SK-N-SH treated with all-trans-retinoic acid at 6 μM for 48 hours (cell line): ENCODE data around the gene FHIT.

Experiments
- ATAC-seq: fragments of 200-7000 bp; cut with Tn5 transposase; 3 replicates; pipeline ENCODE4 v1.9.1; 2020; ENCODE audit warnings: mild to moderate bottlenecking, moderate library complexity
- ARNTL ChIP-seq: fragments of 450-650 bp; formaldehyde crosslinking; IDR thresholded peaks from 2 replicates; pipeline ENCODE4 v1.5.0; 2020; ENCODE audit warnings: low read depth, mild to moderate bottlenecking, moderate library complexity, borderline replicate concordance
- BACH2 ChIP-seq: fragments of 250-450 bp; sonication (Bioruptor Pico); IDR thresholded peaks from 2 replicates; pipeline ENCODE4 v1.9.0; 2021; ENCODE audit warnings: mild to moderate bottlenecking, borderline replicate concordance
- CSDC2 ChIP-seq: fragments of 250-450 bp; sonication (Bioruptor Pico); IDR thresholded peaks from 2 replicates; pipeline ENCODE4 v1.5.0; 2020; ENCODE audit warnings: mild to moderate bottlenecking, moderate library complexity
- CSRNP3 ChIP-seq: fragments of 250-450 bp; sonication (Bioruptor Pico); IDR thresholded peaks from 2 replicates; pipeline ENCODE4 v1.5.1; 2021; ENCODE audit warnings: mild to moderate bottlenecking, moderate library complexity
- ESRRG ChIP-seq: fragments of 250-450 bp; sonication (Bioruptor Pico); IDR thresholded peaks from 2 replicates; pipeline ENCODE4 v1.6.1; 2021; ENCODE audit warnings: mild to moderate bottlenecking
- GLIS3 ChIP-seq: fragments of 250-450 bp; sonication (Bioruptor Pico); IDR thresholded peaks from 2 replicates; pipeline ENCODE4 v1.5.0; 2020; ENCODE audit warnings: mild to moderate bottlenecking, moderate library complexity
- ISL1 ChIP-seq: fragments of 250-450 bp; sonication (Bioruptor Pico); IDR thresholded peaks from 2 replicates; pipeline ENCODE4 v2.1.2; 2022; ENCODE audit warnings: mild to moderate bottlenecking, moderate library complexity
- OSR1 ChIP-seq: fragments of 250-450 bp; sonication (Bioruptor Pico); IDR thresholded peaks from 2 replicates; pipeline ENCODE4 v1.8.0; 2022; ENCODE audit warnings: moderate library complexity, mild to moderate bottlenecking, inconsistent platforms
- PATZ1 ChIP-seq: fragments of 250-450 bp; sonication (Bioruptor Pico); IDR thresholded peaks from 2 replicates; pipeline ENCODE4 v1.8.0; 2020; ENCODE audit warnings: mild to moderate bottlenecking, moderate library complexity, borderline replicate concordance
- PPARA ChIP-seq: fragments of 250-450 bp; sonication (Bioruptor Pico); IDR thresholded peaks from 2 replicates; pipeline ENCODE4 v1.5.0; 2020; ENCODE audit warnings: mild to moderate bottlenecking, borderline replicate concordance
- RARB ChIP-seq: fragments of 250-450 bp; sonication (Bioruptor Pico); IDR thresholded peaks from 2 replicates; pipeline ENCODE4 v1.8.0; 2021; ENCODE audit warnings: mild to moderate bottlenecking, moderate library complexity
- SNAI2 ChIP-seq: fragments of 250-450 bp; sonication (Bioruptor Pico); IDR thresholded peaks from 2 replicates; pipeline ENCODE4 v1.5.0; 2020; ENCODE audit warnings: mild to moderate bottlenecking, moderate library complexity
- TCF4 ChIP-seq: fragments of 250-450 bp; sonication (Bioruptor Pico); IDR thresholded peaks from 2 replicates; pipeline ENCODE4 v1.8.0; 2021; ENCODE audit warnings: mild to moderate bottlenecking, moderate library complexity, borderline replicate concordance
- TSHZ2 ChIP-seq: fragments of 250-450 bp; sonication (Bioruptor Pico); IDR thresholded peaks from 2 replicates; pipeline ENCODE4 v1.5.0; 2020; ENCODE audit warnings: mild to moderate bottlenecking, moderate library complexity
- ZC3H10 ChIP-seq: fragments of 250-450 bp; sonication (Bioruptor Pico); IDR thresholded peaks from 2 replicates; pipeline ENCODE4 v1.5.1; 2021; ENCODE audit warnings: mild to moderate bottlenecking, moderate library complexity
- ZFP3 ChIP-seq: fragments of 250-450 bp; sonication (Bioruptor Pico); IDR thresholded peaks from 2 replicates; pipeline ENCODE4 v1.5.0; 2020; ENCODE audit warnings: mild to moderate bottlenecking, moderate library complexity
- ZFP30 ChIP-seq: fragments of 450-650 bp; formaldehyde crosslinking; IDR thresholded peaks from 2 replicates; pipeline ENCODE4 v1.5.0; 2022; ENCODE audit warnings: mild to moderate bottlenecking, moderate library complexity
- ZNF70 ChIP-seq: fragments of 450-650 bp; formaldehyde crosslinking; IDR thresholded peaks from 2 replicates; pipeline ENCODE4 v1.5.0; 2020; ENCODE audit warnings: mild to moderate bottlenecking, moderate library complexity
- ZNF8 ChIP-seq: fragments of 450-650 bp; formaldehyde crosslinking; IDR thresholded peaks from 2 replicates; pipeline ENCODE4 v1.5.0; 2020; ENCODE audit warnings: mild to moderate bottlenecking, moderate library complexity
- TF ChIP-seq, protein P1 (sequence below): fragments of 250-450 bp; sonication (Bioruptor Pico); IDR thresholded peaks from 2 replicates; pipeline ENCODE4 v1.8.0; 2021; ENCODE audit warnings: low read depth, mild to moderate bottlenecking, moderate library complexity, borderline replicate concordance
- TF ChIP-seq, protein P2 (sequence below): fragments of 250-450 bp; sonication (Bioruptor Pico); IDR thresholded peaks from 2 replicates; pipeline ENCODE4 v1.5.1; 2020; ENCODE audit warnings: low read depth, mild to moderate bottlenecking, moderate library complexity

FHIT gene

GRCh38 chr3:59775106-59775505 is 1476.1 kb downstream of the FHIT start:
- TF ChIP-seq ZFP3 (CRISPR knock-in tag) = no peak
- no peak for TF ChIP-seq ESRRG (CRISPR knock-in tag)

GRCh38 chr3:59774634-59775033 is 1476.6 kb downstream of the FHIT start:
- TF ChIP-seq ZC3H10 = no peak
- no peak for TF ChIP-seq PPARA (CRISPR knock-in tag)
- no peak for TF ChIP-seq CSDC2
- TF ChIP-seq ZFP3 (CRISPR knock-in tag) = no peak
- TF ChIP-seq TCF4 (CRISPR knock-in tag) = no peak
- TF ChIP-seq ISL1 (CRISPR knock-in tag) = no peak
- TF ChIP-seq OSR1 (CRISPR knock-in tag) = no peak
- TF ChIP-seq, protein P1, sequence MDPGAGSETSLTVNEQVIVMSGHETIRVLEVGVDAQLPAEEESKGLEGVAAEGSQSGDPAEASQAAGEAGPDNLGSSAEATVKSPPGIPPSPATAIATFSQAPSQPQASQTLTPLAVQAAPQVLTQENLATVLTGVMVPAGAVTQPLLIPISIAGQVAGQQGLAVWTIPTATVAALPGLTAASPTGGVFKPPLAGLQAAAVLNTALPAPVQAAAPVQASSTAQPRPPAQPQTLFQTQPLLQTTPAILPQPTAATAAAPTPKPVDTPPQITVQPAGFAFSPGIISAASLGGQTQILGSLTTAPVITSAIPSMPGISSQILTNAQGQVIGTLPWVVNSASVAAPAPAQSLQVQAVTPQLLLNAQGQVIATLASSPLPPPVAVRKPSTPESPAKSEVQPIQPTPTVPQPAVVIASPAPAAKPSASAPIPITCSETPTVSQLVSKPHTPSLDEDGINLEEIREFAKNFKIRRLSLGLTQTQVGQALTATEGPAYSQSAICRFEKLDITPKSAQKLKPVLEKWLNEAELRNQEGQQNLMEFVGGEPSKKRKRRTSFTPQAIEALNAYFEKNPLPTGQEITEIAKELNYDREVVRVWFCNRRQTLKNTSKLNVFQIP = no peak
- TF ChIP-seq RARB (CRISPR knock-in tag) = no peak
- TF ChIP-seq SNAI2 (CRISPR knock-in tag) = no peak
- TF ChIP-seq PATZ1 (CRISPR knock-in tag) = no peak
- TF ChIP-seq ZNF70 (CRISPR knock-in tag) = no peak
- no peak for TF ChIP-seq GLIS3 (CRISPR knock-in tag)
- TF ChIP-seq BACH2 (CRISPR knock-in tag) = no peak
- TF ChIP-seq ARNTL (CRISPR knock-in tag) = no peak
- TF ChIP-seq, protein P2, sequence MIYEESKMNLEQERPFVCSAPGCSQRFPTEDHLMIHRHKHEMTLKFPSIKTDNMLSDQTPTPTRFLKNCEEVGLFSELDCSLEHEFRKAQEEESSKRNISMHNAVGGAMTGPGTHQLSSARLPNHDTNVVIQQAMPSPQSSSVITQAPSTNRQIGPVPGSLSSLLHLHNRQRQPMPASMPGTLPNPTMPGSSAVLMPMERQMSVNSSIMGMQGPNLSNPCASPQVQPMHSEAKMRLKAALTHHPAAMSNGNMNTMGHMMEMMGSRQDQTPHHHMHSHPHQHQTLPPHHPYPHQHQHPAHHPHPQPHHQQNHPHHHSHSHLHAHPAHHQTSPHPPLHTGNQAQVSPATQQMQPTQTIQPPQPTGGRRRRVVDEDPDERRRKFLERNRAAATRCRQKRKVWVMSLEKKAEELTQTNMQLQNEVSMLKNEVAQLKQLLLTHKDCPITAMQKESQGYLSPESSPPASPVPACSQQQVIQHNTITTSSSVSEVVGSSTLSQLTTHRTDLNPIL (CRISPR knock-in tag) = no peak
- no peak for TF ChIP-seq ESRRG (CRISPR knock-in tag)
- TF ChIP-seq TSHZ2 = no peak
- TF ChIP-seq ZFP30 (CRISPR knock-in tag) = no peak
- TF ChIP-seq CSRNP3 (CRISPR knock-in tag) = no peak
- TF ChIP-seq, all 23 proteins: peak for 0
- no peak; the same call in 2 of the 3 replicates for ATAC-seq

More at GRCh38 chr3:59775106-59775505, 1476.1 kb downstream of the FHIT start:
- ATAC-seq = no peak

DNA sequence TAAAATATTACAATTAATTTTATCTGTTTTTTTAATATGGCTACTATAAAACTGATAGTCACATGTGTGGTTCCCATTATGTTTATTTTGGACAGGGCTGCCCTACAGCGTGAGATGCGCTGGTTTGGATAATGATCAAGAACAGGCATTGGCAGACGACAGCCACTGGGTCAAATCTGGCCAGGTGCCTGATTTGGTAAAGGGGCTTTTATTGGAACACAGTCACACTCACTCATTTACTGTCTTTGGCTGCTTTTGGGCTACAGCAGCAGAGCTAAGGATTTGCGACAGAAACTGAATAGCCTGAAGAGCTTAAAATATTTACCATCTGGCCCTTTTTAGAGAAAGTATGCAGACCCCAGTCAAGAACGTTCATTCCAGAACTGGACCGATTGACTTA is 1477.3 kb downstream of the FHIT start:
- no peak for ATAC-seq

More for the DNA sequence above, 1477.3 kb downstream of the FHIT start:
- no peak for TF ChIP-seq ISL1 (CRISPR knock-in tag)
- TF ChIP-seq OSR1 (CRISPR knock-in tag) = no peak
- no peak for TF ChIP-seq ZNF70 (CRISPR knock-in tag)
- TF ChIP-seq SNAI2 (CRISPR knock-in tag) = no peak
- TF ChIP-seq ZNF8 (CRISPR knock-in tag) = no peak
- TF ChIP-seq BACH2 (CRISPR knock-in tag) = no peak
- TF ChIP-seq, protein P1 = no peak
- no peak for TF ChIP-seq TSHZ2
- no peak for TF ChIP-seq CSRNP3 (CRISPR knock-in tag)
